ENCODE results near the gene DNAL1.

The DNAL1 gene

GRCh38 chr14:73723797-73724661 is 79.2 kb downstream of the DNAL1 start:
- Mint-ChIP-seq H3K27ac (ENCODE audit: low read depth) (peak overlapping the region; percentile 38), H3K36me3 (ENCODE audit: insufficient read depth) (peaks cover 64% of the 10 kb centered on the region), H3K4me1 (peaks cover 9% of the 10 kb centered on the region), H3K27me3 (no peaks in the 10 kb centered on the region), H3K4me3 (no peak overlapping the region), H3K9me3 (no peaks in the 10 kb centered on the region)
- DNase-seq (ENCODE audit: low spot score in 2 of 2): no peak
- no peak for ATAC-seq (replicated peaks; ENCODE audit: extremely low read depth, poor library complexity, severe bottlenecking)

GRCh38 chr14:73724696-73725095 is 79.9 kb downstream of the DNAL1 start:
- Mint-ChIP-seq H3K9me3 (no peaks in the 10 kb centered on the region), H3K4me1 (peaks cover 14% of the 10 kb centered on the region), H3K36me3 (ENCODE audit: insufficient read depth) (peaks cover 63% of the 10 kb centered on the region), H3K4me3 (no peak overlapping the region), H3K27ac (ENCODE audit: low read depth) (peak overlapping the region; percentile 38), H3K27me3 (no peaks in the 10 kb centered on the region)
- ATAC-seq (replicated peaks; ENCODE audit: extremely low read depth, poor library complexity, severe bottlenecking) (no peak), DNase-seq (ENCODE audit: low spot score in 2 of 2) (no peak)

GRCh38 chr14:73725116-73726024 is 80.6 kb downstream of the DNAL1 start:
- Mint-ChIP-seq H3K27ac (ENCODE audit: low read depth) (no peak overlapping the region), H3K27me3 (no peaks in the 10 kb centered on the region), H3K4me1 (peaks cover 15% of the 10 kb centered on the region), H3K9me3 (no peaks in the 10 kb centered on the region), H3K4me3 (no peak overlapping the region), H3K36me3 (ENCODE audit: insufficient read depth) (peaks cover 62% of the 10 kb centered on the region)
- DNase-seq (ENCODE audit: low spot score in 2 of 2) (no peak), ATAC-seq (replicated peaks; ENCODE audit: extremely low read depth, poor library complexity, severe bottlenecking) (no peak)

- H3K4me1 Mint-ChIP-seq: peaks cover 15% of the 10 kb centered on the region
- no peak for DNase-seq (ENCODE audit: low spot score in 2 of 2)
- H3K27ac Mint-ChIP-seq (ENCODE audit: low read depth): peak overlapping the region; percentile 89
- H3K36me3 Mint-ChIP-seq (ENCODE audit: insufficient read depth): peaks cover 60% of the 10 kb centered on the region
- ATAC-seq (replicated peaks; ENCODE audit: extremely low read depth, poor library complexity, severe bottlenecking): no peak
- no peaks in the 10 kb centered on the region for H3K27me3 Mint-ChIP-seq
- H3K4me3 Mint-ChIP-seq: no peak overlapping the region
- H3K9me3 Mint-ChIP-seq: no peaks in the 10 kb centered on the region
Observed at GRCh38 chr14:73726025-73726961, 81.5 kb downstream of the DNAL1 start.

- H3K27me3 Mint-ChIP-seq: no peaks in the 10 kb centered on the region
- peak overlapping the region; percentile 89 for H3K27ac Mint-ChIP-seq (ENCODE audit: low read depth)
- peaks cover 15% of the 10 kb centered on the region for H3K4me1 Mint-ChIP-seq
- no peak overlapping the region for H3K4me3 Mint-ChIP-seq
- H3K9me3 Mint-ChIP-seq: no peaks in the 10 kb centered on the region
- ATAC-seq (replicated peaks; ENCODE audit: extremely low read depth, poor library complexity, severe bottlenecking) (no peak), DNase-seq (ENCODE audit: low spot score in 2 of 2) (no peak)
- H3K36me3 Mint-ChIP-seq (ENCODE audit: insufficient read depth): peaks cover 57% of the 10 kb centered on the region
Observed at GRCh38 chr14:73727166-73727565, 82.4 kb downstream of the DNAL1 start.

- H3K27me3 Mint-ChIP-seq: no peaks in the 10 kb centered on the region
- H3K36me3 Mint-ChIP-seq (ENCODE audit: insufficient read depth): peaks cover 53% of the 10 kb centered on the region
- no peak overlapping the region for H3K4me3 Mint-ChIP-seq
- DNase-seq (ENCODE audit: low spot score in 2 of 2): peak; percentile 75 to 92
- no peaks in the 10 kb centered on the region for H3K9me3 Mint-ChIP-seq
- H3K27ac Mint-ChIP-seq (ENCODE audit: low read depth): peak overlapping the region; percentile 53
- H3K4me1 Mint-ChIP-seq: peaks cover 15% of the 10 kb centered on the region
- ATAC-seq (replicated peaks; ENCODE audit: extremely low read depth, poor library complexity, severe bottlenecking): peak; percentile 64
Observed at GRCh38 chr14:73728717-73729330, 84.0 kb downstream of the DNAL1 start.

GRCh38 chr14:73729556-73730265 is 84.9 kb downstream of the DNAL1 start:
- DNase-seq (ENCODE audit: low spot score in 2 of 2): no peak
- H3K4me3 Mint-ChIP-seq: no peak overlapping the region
- no peaks in the 10 kb centered on the region for H3K9me3 Mint-ChIP-seq
- H3K4me1 Mint-ChIP-seq: peaks cover 15% of the 10 kb centered on the region
- ATAC-seq (replicated peaks; ENCODE audit: extremely low read depth, poor library complexity, severe bottlenecking): no peak
- H3K27ac Mint-ChIP-seq (ENCODE audit: low read depth): peak overlapping the region; percentile 53
- H3K27me3 Mint-ChIP-seq: no peaks in the 10 kb centered on the region
- peaks cover 53% of the 10 kb centered on the region for H3K36me3 Mint-ChIP-seq (ENCODE audit: insufficient read depth)

- no peak overlapping the region for H3K27ac Mint-ChIP-seq (ENCODE audit: low read depth)
- H3K36me3 Mint-ChIP-seq (ENCODE audit: insufficient read depth): peaks cover 51% of the 10 kb centered on the region
- no peak for ATAC-seq (replicated peaks; ENCODE audit: extremely low read depth, poor library complexity, severe bottlenecking)
- no peak overlapping the region for H3K4me3 Mint-ChIP-seq
- no peaks in the 10 kb centered on the region for H3K27me3 Mint-ChIP-seq
- H3K4me1 Mint-ChIP-seq: peaks cover 15% of the 10 kb centered on the region
- no peaks in the 10 kb centered on the region for H3K9me3 Mint-ChIP-seq
- DNase-seq (ENCODE audit: low spot score in 2 of 2): no peak
Observed at GRCh38 chr14:73731111-73731510, 86.3 kb downstream of the DNAL1 start.

- no peak overlapping the region for H3K27ac Mint-ChIP-seq (ENCODE audit: low read depth)
- peaks cover 58% of the 10 kb centered on the region for H3K36me3 Mint-ChIP-seq (ENCODE audit: insufficient read depth)
- no peaks in the 10 kb centered on the region for H3K27me3 Mint-ChIP-seq
- no peaks in the 10 kb centered on the region for H3K9me3 Mint-ChIP-seq
- H3K4me3 Mint-ChIP-seq: no peak overlapping the region
- no peak for DNase-seq (ENCODE audit: low spot score in 2 of 2)
- no peak for ATAC-seq (replicated peaks; ENCODE audit: extremely low read depth, poor library complexity, severe bottlenecking)
- H3K4me1 Mint-ChIP-seq: peaks cover 17% of the 10 kb centered on the region
Observed at GRCh38 chr14:73732006-73732405, 87.2 kb downstream of the DNAL1 start.

GRCh38 chr14:73736842-73737241 is 92.1 kb downstream of the DNAL1 start:
- no peak overlapping the region for H3K4me3 Mint-ChIP-seq
- ATAC-seq (replicated peaks; ENCODE audit: extremely low read depth, poor library complexity, severe bottlenecking) (no peak), DNase-seq (ENCODE audit: low spot score in 2 of 2) (no peak)
- H3K4me1 Mint-ChIP-seq: peaks cover 25% of the 10 kb centered on the region
- H3K27ac Mint-ChIP-seq (ENCODE audit: low read depth): no peak overlapping the region
- H3K27me3 Mint-ChIP-seq: no peaks in the 10 kb centered on the region
- H3K36me3 Mint-ChIP-seq (ENCODE audit: insufficient read depth): peaks cover 54% of the 10 kb centered on the region
- no peaks in the 10 kb centered on the region for H3K9me3 Mint-ChIP-seq

- no peak overlapping the region for H3K27ac Mint-ChIP-seq (ENCODE audit: low read depth)
- DNase-seq (ENCODE audit: low spot score in 2 of 2) (no peak), ATAC-seq (replicated peaks; ENCODE audit: extremely low read depth, poor library complexity, severe bottlenecking) (no peak)
- no peaks in the 10 kb centered on the region for H3K27me3 Mint-ChIP-seq
- peaks cover 43% of the 10 kb centered on the region for H3K4me1 Mint-ChIP-seq
- peaks cover 50% of the 10 kb centered on the region for H3K36me3 Mint-ChIP-seq (ENCODE audit: insufficient read depth)
- H3K4me3 Mint-ChIP-seq: no peak overlapping the region
- H3K9me3 Mint-ChIP-seq: no peaks in the 10 kb centered on the region
Observed at GRCh38 chr14:73738518-73739173, 93.9 kb downstream of the DNAL1 start.

All from central memory CD8-positive, alpha-beta T cell (primary cell).